ENCODE data around the gene ZNF831.

GRCh38 chr20:59269411-59270025 lies 105.9 kb downstream of the ZNF831 start:
- TF ChIP-seq EZH2phosphoT487 (IDR thresholded peaks at IDR 0.05; ENCODE audit: borderline replicate concordance, low read length), result no peak
- TF ChIP-seq, protein P1, sequence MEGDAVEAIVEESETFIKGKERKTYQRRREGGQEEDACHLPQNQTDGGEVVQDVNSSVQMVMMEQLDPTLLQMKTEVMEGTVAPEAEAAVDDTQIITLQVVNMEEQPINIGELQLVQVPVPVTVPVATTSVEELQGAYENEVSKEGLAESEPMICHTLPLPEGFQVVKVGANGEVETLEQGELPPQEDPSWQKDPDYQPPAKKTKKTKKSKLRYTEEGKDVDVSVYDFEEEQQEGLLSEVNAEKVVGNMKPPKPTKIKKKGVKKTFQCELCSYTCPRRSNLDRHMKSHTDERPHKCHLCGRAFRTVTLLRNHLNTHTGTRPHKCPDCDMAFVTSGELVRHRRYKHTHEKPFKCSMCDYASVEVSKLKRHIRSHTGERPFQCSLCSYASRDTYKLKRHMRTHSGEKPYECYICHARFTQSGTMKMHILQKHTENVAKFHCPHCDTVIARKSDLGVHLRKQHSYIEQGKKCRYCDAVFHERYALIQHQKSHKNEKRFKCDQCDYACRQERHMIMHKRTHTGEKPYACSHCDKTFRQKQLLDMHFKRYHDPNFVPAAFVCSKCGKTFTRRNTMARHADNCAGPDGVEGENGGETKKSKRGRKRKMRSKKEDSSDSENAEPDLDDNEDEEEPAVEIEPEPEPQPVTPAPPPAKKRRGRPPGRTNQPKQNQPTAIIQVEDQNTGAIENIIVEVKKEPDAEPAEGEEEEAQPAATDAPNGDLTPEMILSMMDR (IDR thresholded peaks at IDR 0.05; ENCODE audit: low read depth, low read length, poor library complexity, severe bottlenecking), result no peak
